OCI-LY7 (cell line): Measurements from ENCODE around the gene MOB3A. TPM values are rescaled to one million over a fixed set of nuclear protein-coding genes. Genes with fewer than 3 reads are reported as not detected.

Source experiments
- BruUV-seq: library from RNA; stranded (reverse); fragments of 400-500 nt; replicated peaks from 2 replicates; lab custom pipeline; 2021; lab: Mats Ljungman, UMichigan
- CTCF ChIA-PET: fragments of 300-600 bp; sonication (Branson Sonifier 250); formaldehyde crosslinking; loops from one replicate; lab custom pipeline; 2022; ENCODE audit warnings: antibody characterized with exemption; ENCODE audit not compliant: unreplicated experiment; lab: Charles Lee
- POLR2A ChIA-PET: fragments of 300-600 bp; sonication (Branson Sonifier 250); formaldehyde crosslinking; loops from one replicate; lab custom pipeline; 2022; ENCODE audit warnings: antibody characterized with exemption; lab: Charles Lee
- DNase-seq: peaks from one replicate; pipeline ENCODE4 v3.0.0-alpha.2; 2015; ENCODE audit warnings: low spot score
- H2AFZ ChIP-seq: fragments of 200-600 bp; sonication (generic), shearing (Covaris generic); 2 replicates; pipeline ENCODE4 v1.6.1; 2014; ENCODE audit warnings: mild to moderate bottlenecking, antibody characterized with exemption, low read length, moderate library complexity
- H3K27ac ChIP-seq: fragments of 200-600 bp; sonication (generic); 2 replicates; pipeline ENCODE4 v1.5.1; 2014; ENCODE audit warnings: mixed run types, low read depth, mild to moderate bottlenecking, moderate library complexity, low read length, inconsistent platforms; ENCODE audit not compliant: poor library complexity, severe bottlenecking
- H3K36me3 ChIP-seq: fragments of 200-600 bp; sonication (generic); 2 replicates; pipeline ENCODE4 v1.6.1; 2014; ENCODE audit warnings: mild to moderate bottlenecking, antibody characterized with exemption, low read length, moderate library complexity, mixed read lengths; ENCODE audit not compliant: insufficient read depth
- H3K4me1 ChIP-seq: fragments of 200-600 bp; sonication (generic); 2 replicates; pipeline ENCODE4 v1.5.1; 2014; ENCODE audit warnings: mild to moderate bottlenecking, low read length; ENCODE audit not compliant: insufficient read depth, poor library complexity, severe bottlenecking
- H3K4me2 ChIP-seq: fragments of 200-600 bp; sonication (generic); 2 replicates; pipeline ENCODE4 v1.6.1; 2014; ENCODE audit warnings: mild to moderate bottlenecking, low read length
- H3K4me3 ChIP-seq: fragments of 200-600 bp; sonication (generic); 2 replicates; pipeline ENCODE4 v1.5.1; 2014; ENCODE audit warnings: mild to moderate bottlenecking, low read depth, low read length; ENCODE audit not compliant: poor library complexity, severe bottlenecking
- H3K79me2 ChIP-seq: fragments of 200-600 bp; sonication (generic); 2 replicates; pipeline ENCODE4 v1.6.1; 2016; ENCODE audit warnings: low read depth, mild to moderate bottlenecking, low read length, moderate library complexity, mixed read lengths; ENCODE audit not compliant: insufficient read depth
- H3K9me2 ChIP-seq: fragments of 200-600 bp; sonication (generic); 2 replicates; pipeline ENCODE4 v1.6.1; 2016; ENCODE audit warnings: mild to moderate bottlenecking, low read length, mixed read lengths; ENCODE audit not compliant: insufficient read depth
- H3K9me3 ChIP-seq: fragments of 200-600 bp; sonication (generic); 2 replicates; pipeline ENCODE4 v1.6.1; 2014; ENCODE audit warnings: mild to moderate bottlenecking, mixed run types, low read length, mixed read lengths
- H4K20me1 ChIP-seq: fragments of 200-600 bp; sonication (generic); 2 replicates; pipeline ENCODE4 v1.6.1; 2014; ENCODE audit warnings: mild to moderate bottlenecking, antibody characterized with exemption, low read length, moderate library complexity, mixed read lengths; ENCODE audit not compliant: insufficient read depth
- EZH2phosphoT487 ChIP-seq: fragments of 200-600 bp; sonication (generic); IDR thresholded peaks from 2 replicates; pipeline ENCODE4 v1.6.1; 2018; ENCODE audit warnings: low read depth, borderline replicate concordance, mild to moderate bottlenecking, mixed run types, antibody characterized with exemption, low read length, moderate library complexity, mixed read lengths
- intact Hi-C: fragments of 100-400 bp; cut with micrococcal nuclease; formaldehyde crosslinking; loops from one replicate; pipeline ENCODE4 v1.10.0; 2022; ENCODE audit not compliant: unreplicated experiment
- total RNA-seq, 2 experiments: library from RNA; depleted of rRNA in 1 of 2; stranded (reverse); fragments of >200 nt in 1 of 2; shearing (Covaris generic) in 1 of 2; gene quantifications; 2 replicates each; pipeline ENCODE4 v1.2.3, GENCODE V29; 2014 to 2022
- TF ChIP-seq, protein P1 (sequence below): fragments of 200-600 bp; sonication (generic); conservative IDR thresholded peaks from 2 replicates; pipeline ENCODE4 v1.5.1; 2014; ENCODE audit warnings: mild to moderate bottlenecking, antibody characterized with exemption, low read length, moderate library complexity, mixed read lengths

Gene MOB3A
- total RNA-seq, 2 experiments from 2014 or later, result 54.6 to 111 TPM

DNA sequence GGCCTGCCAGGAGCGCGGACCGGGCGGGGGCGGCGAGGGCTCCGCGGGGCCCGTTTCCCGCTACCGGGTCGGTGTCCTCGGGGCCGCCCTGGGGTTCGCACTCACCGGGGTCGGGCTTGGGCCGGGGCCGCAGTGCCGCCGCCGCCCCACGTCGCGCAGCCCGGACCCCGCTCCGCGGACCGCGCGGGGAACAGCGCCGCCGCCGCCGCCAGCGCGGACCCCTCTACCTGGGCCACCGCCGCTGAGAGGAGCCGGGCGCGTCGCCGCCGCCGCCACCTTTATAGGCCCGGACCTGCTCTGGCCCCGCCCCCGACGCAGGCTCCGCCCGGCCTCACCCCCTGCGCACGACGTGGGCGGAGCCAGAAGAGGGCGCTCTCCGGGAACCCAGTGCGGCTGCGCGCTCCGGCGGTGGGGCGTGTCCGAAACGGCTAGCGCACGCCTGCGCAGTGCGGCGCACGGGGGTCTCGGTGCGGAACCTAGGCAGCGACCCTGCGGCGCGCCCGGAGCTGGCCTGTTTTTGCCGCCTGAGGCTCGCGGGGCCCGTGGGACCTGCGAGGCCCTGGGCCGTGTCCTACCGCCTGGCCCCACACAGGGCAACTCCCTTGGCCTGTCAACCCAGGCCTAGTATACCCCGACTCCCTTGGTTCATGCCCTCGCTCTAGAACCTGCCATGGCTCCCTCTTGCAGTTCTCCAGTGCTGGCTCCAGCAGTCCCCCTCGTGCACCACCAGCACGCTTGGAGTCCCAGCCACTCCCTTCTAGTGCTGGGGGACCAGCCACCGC, 44.9 kb downstream of the MOB3A start, which contains the start of gene MKNK2:
Gene MKNK2 (minus strand): TSS at position 254 of the 782 bp plus-strand sequence. CDS start 393 bp downstream, outside the sequence.
- no peak for TF ChIP-seq EZH2phosphoT487
- TF ChIP-seq, protein P1, sequence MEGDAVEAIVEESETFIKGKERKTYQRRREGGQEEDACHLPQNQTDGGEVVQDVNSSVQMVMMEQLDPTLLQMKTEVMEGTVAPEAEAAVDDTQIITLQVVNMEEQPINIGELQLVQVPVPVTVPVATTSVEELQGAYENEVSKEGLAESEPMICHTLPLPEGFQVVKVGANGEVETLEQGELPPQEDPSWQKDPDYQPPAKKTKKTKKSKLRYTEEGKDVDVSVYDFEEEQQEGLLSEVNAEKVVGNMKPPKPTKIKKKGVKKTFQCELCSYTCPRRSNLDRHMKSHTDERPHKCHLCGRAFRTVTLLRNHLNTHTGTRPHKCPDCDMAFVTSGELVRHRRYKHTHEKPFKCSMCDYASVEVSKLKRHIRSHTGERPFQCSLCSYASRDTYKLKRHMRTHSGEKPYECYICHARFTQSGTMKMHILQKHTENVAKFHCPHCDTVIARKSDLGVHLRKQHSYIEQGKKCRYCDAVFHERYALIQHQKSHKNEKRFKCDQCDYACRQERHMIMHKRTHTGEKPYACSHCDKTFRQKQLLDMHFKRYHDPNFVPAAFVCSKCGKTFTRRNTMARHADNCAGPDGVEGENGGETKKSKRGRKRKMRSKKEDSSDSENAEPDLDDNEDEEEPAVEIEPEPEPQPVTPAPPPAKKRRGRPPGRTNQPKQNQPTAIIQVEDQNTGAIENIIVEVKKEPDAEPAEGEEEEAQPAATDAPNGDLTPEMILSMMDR, result peak; percentile 69
- CTCF ChIA-PET, result interaction anchor here (0.9 kb wide), 1 partner anchor 16 kb away, joined by 5 read pairs; no protein-coding TSS in a partner anchor
- Histone ChIP-seq H2AFZ (peak within 1 kb of the TSS; percentile 56; the same call in 1 of the 2 replicates), H3K36me3 (peaks cover 30% of the 10 kb centered on the region; the same call in 1 of the 2 replicates), H3K9me2 (no peaks in the 10 kb centered on the region), H3K9me3 (no peaks in the 10 kb centered on the region), H3K4me3 (peak within 1 kb of the TSS; percentile 98), H3K4me2 (peak within 1 kb of the TSS; percentile 93), H3K79me2 (peaks cover 30% of the 10 kb centered on the region), H3K4me1 (peaks cover 58% of the 10 kb centered on the region), H4K20me1 (0 out of 2 replicates have a peak, but pooled peaks cover 6% of the 10 kb centered on the region), H3K27ac (peak within 1 kb of the TSS; percentile 70)
- BruUV-seq, result no TSS peak
- intact Hi-C loops, result loop anchor here (2.0 kb wide), 2 partner anchors 36 to 44 kb away; no protein-coding TSS in a partner anchor
- peak; percentile 93 for DNase-seq
- POLR2A ChIA-PET, result interaction anchor here (0.6 to 1.7 kb wide), 7 partner anchors 10 to 43 kb away, joined by 3 to 10 read pairs (median 4); no protein-coding TSS in a partner anchor

DNA sequence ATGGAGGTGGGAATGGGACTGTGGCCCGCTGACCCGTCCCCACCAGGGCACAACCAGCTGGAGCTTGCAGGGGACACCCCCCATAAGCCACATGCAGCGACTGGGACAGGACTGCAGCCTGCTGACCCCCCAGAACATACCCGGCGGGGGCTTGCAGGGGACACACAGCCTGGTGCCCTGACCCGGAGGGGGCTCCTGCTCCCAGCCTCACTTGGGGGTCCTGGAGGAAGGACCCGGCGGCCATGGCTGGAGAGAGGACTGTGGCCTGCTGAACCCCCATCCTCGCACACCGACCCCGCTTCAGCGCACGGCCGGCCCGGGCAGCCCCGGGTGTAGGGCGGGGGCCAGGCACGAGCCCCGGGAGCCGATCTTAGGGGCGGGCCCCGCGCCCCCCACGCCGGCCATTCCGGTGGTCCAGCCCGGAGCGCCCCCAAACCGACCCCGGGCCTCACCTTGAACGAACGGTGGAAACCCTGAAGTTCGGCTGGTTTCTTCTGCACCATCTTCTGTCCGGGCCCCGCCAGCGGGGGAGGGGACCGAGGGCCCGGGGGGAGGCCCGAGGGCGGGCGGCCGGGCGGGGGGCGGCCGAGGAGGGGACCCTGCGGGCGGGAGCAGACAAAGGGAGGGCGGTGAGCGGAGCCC, 45.7 kb downstream of the MOB3A start:
- 0 out of 2 replicates have a peak, but pooled peaks cover 6% of the 10 kb centered on the region for H4K20me1 ChIP-seq
- peak overlapping the region; percentile 98 for H3K4me3 ChIP-seq
- POLR2A ChIA-PET, result no interaction called here
- peaks cover 51% of the 10 kb centered on the region for H3K4me1 ChIP-seq
- peak overlapping the region; percentile 93 for H3K4me2 ChIP-seq
- intact Hi-C loops, result loop anchor here (2.0 kb wide), 2 partner anchors 36 to 44 kb away; no protein-coding TSS in a partner anchor
- peaks cover 30% of the 10 kb centered on the region for H3K79me2 ChIP-seq
- TF ChIP-seq EZH2phosphoT487, result no peak
- TF ChIP-seq, protein P1, result no peak
- peak overlapping the region; percentile 68 for H3K27ac ChIP-seq
- CTCF ChIA-PET, result no interaction called here
- no peaks in the 10 kb centered on the region for H3K9me2 ChIP-seq
- BruUV-seq, result no TSS peak
- no peaks in the 10 kb centered on the region for H3K9me3 ChIP-seq
- no peak for DNase-seq
- no peak overlapping the region for H2AFZ ChIP-seq
- peaks cover 37% of the 10 kb centered on the region for H3K36me3 ChIP-seq
